Activated T-cell treated with anti-CD3 and anti-CD28 coated beads for 1 hour (primary cell): ENCODE results near the gene PLSCR4.
"Not testable (repeated sequence)": the region's sequence is repeated elsewhere in the genome, so short reads cannot be mapped to it uniquely, and the experiment has no call there.

ENCODE experiments used
- DNase-seq: peaks from one replicate; pipeline ENCODE4 v3.0.0-alpha.2; 2020; ENCODE audit warnings: low read depth

The PLSCR4 gene, protein sequence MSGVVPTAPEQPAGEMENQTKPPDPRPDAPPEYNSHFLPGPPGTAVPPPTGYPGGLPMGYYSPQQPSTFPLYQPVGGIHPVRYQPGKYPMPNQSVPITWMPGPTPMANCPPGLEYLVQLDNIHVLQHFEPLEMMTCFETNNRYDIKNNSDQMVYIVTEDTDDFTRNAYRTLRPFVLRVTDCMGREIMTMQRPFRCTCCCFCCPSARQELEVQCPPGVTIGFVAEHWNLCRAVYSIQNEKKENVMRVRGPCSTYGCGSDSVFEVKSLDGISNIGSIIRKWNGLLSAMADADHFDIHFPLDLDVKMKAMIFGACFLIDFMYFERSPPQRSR

DNA sequence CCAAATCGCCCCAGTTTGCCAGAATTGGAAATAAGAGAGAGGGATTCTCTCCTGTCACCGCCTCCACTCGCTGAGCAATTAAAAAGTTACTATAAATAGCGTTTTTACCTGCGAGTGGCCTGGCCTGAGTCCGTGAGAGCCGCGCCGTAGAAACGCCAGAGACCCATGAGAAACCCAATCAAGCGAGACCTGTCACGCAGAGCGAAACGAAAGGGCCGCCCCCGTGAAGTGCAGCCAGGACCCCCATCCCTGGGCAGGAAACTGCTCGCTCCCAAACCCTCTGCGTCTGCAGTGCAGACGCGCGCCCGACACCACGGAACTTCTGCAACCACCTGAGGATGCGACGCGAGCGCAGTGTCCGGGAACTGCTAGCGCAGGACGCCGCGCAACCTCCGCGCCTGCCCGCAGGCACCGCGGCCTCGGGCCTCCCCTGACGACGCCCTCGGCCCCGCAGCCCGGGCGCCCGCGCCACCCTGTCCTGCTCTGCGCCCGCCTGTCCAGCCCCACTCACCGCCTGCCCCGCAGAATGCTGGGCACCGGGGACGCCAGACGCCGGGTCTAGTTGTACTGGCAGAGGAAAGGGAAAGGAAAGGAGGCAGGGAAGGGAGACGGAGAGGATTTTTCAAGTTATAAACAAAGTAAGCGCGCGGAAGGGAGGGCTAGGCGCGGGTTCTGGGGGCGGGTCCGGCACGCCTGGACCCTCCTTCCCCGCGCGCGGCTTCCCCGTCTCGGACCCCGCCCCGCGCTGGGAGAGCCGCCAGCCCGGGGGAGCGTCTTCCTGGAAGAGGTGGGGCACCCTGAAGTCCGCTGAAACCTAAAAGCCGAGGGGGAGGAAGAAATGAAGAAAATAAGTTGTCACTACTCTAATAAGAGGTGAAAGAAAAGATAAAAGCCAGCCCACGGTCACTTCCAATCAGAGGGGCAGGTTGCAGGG, at the start of gene PLSCR4:
PLSCR4 (minus strand) TSS at position 657 of the 934 bp plus-strand sequence. CDS start 29,034 bp downstream, outside the sequence.
- DNase-seq = no peak

DNA sequence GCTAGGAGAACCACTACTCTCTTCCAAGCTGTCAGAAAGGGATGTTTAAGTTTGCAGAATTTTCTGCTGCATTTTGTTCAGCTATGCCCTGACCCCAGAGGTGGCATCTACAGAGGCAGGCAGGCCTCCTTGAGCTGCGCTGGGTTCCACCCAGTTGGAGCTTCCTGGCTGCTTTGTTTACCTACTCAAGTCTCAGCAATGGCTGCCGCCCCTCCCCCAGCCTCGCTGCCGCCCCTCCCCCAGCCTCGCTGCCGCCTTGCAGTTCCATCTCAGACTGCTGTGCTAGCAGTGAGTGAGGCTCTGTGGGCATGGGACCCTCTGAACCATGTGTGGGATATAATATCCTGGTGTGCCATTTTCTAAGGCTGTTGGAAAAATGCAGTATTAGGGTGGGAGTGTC, 42.5 kb upstream of the PLSCR4 start:
- not testable (repeated sequence) for DNase-seq

DNA sequence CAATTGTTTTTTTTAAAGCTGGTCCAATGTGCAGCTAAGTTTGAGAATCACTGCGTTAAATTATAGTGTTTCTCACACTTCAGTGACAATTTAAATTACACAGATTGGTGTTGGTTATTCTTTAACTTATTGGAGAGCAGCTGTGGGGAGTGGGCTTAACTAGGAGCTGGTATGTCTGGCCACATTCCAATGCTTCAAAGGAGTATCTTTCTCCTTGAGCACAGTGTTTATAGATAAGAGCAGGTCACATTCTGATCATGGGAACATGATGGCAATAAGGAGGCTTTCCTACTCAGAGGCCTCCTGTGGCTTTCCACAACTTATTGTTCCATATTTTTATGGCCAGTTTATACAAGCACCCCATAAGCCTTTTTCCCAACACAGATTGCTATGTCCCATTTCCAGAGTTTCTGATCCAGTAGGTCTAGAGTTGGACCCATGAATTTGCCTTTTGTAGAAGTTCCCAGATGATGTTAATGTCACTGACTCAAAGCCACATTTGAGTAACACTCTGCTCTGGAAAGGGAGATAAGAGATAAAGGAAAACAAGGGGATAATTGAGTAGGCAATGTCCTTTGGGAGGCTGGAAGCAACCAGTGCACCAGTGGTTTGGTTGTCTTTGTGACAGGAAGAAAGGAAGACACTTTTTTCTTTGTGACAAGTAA, 33.0 kb upstream of the PLSCR4 start:
- no peak for DNase-seq

DNA sequence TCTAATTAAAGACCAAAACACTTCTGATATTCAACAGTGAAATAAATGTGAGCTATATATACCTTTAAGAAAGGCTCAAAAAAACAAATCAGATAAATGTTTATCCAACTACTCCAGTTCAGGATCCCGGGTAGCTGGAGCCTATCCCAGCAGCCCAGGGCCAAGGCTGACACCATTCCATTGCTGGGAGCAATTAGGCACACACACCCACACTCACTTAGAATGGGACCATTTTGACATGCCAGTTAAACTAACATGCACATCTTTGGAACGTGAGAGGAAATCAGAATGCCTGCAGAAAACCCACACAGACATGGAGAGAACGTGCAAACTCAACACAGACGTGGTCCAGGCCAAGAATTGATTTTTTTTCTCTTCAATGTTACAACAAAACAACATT, 30.0 kb upstream of the PLSCR4 start:
- no peak for DNase-seq

DNA sequence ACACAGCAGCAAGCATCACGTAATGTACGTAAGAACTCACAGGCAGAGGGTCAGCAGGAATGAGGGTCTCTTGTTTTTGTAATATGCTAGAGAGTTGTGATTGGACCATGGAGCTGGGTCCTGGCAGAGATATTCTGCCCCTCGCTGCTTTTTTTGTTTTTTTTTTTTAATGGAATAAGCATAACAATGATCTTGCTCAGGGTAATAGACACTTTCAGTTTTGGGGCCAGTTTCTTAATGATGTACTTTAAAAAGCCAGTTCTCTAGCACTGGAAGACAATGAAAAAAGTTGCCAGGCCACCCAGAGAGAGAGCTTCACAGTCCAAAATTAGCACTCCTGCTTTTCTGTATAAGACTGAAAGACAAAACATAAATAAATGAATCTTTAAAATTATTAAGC, 29.0 kb upstream of the PLSCR4 start:
- no peak for DNase-seq

DNA sequence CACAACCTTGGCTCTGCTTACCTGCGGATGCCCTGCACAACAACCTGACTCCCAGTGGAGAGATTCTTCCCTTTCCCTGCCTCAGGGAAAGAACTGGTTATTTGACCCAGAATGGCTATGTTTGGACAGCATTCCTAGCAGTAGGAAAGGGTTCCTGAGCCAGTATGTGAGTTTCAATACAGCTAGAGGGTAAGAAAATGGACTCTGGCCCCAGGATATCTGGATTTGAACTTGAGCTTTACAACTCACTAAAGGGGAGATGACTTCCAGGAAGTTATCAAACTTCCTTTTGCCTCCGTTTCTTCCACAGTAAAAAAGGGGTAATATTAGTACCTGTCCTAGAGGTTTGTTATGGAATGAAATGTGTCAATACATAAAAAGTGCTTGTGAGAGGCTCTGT, 28.1 kb upstream of the PLSCR4 start:
- no peak for DNase-seq

DNA sequence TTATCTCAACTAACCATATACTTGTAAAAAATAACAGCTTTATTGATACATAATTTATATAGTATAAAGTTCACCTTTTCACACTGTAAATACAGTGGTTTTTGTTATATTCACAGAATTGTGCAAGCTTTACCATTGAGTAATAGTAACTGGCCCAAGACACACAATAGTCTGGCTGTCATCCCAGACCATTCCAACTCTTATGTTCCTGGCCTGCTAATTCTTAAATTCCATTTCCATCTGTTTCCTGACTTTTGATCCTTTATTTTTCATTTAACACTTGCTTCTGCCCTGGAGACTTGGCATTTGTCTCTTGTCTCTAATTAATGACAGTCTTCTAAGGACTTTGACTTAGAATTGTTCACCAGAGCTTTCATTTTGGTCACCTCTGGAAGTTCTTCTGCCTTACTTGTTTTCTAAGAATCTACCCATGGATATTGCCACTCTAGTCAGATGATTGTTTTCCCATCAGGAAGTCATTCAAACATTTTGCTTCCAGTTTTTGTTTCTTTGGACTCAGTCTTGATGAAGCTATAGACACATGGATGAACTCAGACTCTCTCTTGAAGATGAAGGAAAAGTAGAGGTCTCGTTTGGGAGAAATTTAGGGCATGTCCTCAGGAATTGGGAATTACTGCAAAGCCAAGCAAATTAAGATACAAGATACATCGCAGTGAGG, 27.2 kb upstream of the PLSCR4 start:
- DNase-seq = no peak

DNA sequence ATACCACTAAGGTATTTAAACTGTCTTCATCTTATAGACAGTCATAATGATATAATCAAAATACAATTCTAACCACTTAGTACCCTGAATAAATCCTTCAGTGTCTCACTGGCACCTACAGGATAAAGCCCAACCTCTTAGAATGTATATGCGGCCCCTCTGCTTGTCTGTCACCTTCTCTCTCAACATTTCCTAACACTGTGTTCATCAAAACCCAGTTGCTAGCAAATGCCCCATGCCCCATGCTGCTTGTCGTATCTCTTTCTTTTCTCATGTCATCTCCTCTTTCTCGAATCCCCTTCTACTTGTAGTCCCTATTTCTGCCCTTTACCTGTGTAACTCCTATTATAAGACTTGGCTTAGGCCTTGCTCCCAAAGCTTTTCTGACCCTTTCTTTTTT, 24.6 kb upstream of the PLSCR4 start:
- no peak for DNase-seq

DNA sequence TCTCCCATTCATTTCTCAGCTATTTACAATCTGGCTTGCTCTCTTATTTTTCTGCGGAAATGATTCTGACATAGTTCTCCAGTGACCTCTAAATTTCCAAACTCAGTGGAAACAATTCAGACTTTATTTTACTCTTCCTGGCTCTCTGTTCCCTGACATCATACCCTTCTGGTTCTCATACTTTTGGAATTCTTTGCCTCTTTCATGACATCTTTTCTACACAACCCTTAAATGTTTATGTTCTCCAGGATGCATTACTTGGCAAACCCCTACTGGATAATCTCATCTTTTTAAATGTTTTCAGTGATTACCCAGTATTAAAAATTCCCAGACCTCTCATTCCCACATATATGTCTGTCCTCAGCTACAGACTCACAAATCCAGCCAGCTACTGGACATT, 23.9 kb upstream of the PLSCR4 start:
- DNase-seq = no peak

DNA sequence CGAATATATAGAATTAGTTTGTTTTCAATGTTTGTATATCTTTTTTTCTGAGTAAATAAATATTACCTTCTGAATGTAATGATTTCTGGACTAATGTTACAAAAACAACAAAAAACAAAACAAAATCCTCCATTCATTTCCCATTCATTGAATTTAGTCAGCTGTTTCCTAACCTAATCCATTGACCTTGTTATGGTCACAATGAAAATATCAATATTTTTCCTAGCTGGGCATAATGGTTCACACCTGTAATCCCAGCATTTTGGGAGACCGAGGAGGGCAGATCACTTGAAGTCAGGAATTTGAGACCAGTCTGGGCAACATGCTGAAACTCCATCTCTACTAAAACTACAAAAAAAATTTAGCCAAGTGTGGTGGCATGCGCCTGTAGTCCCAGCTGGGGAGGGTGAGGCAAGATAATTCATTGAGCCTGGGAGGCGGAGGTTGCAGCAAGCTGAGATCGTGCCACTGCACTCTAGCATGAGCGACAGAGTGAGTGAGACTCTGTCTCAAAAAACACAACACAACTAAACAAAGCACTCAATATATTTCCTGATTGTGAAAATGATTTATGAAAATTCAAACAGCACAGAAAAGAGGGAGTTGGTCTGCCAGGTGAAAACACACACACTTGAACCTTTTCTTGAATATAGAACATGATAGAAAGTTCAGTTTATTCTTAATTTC, 23.0 kb upstream of the PLSCR4 start:
- DNase-seq = no peak

DNA sequence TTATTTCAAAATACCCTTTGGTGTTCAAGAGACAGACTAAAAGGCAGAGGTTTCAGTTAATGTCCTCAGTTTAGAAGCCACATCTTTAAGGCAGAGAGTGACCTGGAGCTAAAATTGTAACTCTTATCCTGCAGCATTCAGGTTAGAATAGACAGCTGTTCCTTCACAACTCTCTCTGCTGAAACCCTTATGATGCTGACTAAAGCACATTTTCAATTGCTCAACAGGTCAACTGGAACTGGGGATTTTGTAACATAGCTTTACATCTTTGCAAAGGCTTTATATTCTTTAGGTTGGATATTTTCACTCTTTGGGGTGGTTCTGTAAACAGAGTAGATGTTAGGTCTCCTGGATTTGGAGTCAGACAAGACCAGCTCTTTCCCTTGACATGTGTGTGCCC, 20.3 kb upstream of the PLSCR4 start:
- no peak for DNase-seq

DNA sequence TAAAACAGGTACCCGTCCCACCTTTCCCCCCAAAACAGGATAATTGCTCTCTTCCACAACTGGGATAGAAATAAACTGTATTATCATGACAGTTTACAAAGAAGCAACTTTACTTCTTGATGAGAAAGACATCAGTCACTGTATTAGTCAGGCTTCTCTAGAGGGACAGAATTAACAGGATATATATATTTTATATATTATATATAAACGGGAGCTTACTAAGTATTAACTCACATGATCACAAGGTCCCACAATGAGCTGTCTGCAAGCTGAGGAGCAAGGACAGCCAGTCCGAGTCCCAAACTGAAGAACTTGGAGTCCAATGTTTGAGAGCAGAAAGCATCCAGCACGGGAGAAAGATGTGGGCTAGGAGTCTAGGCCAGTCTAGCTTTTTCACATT, 18.4 kb upstream of the PLSCR4 start:
- DNase-seq = no peak

DNA sequence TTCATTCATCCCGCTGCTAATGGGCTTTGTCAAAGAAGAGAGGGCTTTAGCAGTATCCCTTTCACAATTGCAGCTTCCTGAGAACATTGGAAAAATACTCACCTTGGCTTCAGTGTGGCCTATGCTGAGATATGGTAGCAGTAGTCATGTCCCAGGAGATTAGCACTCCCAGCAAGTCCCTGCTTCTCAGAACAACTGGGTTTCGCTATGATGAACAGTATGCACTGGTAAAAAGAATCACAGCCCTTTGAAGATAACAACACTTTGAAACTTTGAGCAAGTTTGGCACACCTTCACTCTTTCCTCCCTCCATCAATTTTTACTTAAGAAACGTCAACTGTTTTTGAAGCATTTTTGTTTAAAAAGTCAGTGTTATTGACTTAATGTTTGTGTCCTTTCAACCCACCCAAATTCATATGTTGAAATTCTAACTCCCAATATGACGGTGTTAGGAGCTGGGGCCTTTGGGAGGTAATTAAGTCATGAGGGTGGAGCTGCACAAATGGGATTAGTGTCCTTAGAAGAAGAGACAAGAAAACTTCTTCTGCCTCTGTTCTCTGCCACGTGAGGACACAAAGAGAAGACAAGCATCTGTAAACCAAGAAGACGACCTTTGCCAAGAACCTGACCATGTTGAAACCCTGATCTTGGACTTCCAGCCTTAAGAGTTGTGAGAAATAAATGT, 17.8 kb upstream of the PLSCR4 start:
- no peak for DNase-seq

DNA sequence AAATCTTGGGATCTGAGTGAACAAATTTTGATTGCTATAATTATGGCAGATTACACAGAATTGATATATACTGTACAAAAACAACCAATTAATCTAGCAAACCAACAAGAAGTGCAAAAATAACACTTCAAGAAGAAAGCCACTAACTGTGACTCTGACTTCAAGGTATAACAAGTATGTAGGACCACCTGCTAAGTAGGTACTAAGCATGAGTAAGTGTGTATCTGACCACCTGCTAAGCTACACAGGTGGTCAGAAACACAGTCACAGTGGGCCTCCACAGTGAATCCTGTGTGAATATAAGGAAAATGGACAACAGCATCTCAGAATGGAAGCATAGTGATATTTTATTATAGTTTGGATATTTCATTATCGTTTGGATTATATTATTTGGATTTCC, 14.8 kb upstream of the PLSCR4 start:
- no peak for DNase-seq

DNA sequence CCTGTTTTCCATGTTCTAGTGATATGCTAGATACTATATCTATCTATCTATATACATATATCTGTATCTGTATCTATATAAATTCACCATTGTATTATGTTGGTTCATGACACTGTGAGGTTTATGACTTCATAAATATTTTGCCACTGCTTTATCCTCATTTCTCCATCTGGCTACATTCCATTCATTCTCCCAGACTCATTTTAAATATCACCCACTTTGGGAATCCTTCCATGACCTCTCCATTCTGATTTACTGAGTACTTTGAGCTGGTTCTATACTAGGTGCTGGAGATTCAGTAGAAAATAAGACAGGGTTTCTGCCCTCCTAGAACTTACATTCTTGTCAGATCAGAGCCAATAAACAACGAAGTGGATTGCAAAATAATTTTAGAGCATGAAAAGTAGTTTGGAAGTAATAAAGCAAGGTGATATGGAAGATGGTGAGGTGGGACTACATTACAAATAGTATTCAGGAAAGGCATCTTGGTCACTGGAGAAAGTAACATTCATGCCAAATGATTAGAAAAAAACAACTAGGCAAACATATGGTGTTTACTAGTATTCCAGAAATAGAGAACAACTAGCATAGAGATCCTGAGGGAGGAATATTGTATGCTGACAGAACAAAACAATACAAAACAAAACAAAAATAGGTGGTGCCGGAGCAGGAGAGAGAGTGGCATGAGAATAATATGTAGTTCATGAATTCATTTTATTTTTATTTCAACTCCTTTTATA, 11.6 kb upstream of the PLSCR4 start:
- no peak for DNase-seq

DNA sequence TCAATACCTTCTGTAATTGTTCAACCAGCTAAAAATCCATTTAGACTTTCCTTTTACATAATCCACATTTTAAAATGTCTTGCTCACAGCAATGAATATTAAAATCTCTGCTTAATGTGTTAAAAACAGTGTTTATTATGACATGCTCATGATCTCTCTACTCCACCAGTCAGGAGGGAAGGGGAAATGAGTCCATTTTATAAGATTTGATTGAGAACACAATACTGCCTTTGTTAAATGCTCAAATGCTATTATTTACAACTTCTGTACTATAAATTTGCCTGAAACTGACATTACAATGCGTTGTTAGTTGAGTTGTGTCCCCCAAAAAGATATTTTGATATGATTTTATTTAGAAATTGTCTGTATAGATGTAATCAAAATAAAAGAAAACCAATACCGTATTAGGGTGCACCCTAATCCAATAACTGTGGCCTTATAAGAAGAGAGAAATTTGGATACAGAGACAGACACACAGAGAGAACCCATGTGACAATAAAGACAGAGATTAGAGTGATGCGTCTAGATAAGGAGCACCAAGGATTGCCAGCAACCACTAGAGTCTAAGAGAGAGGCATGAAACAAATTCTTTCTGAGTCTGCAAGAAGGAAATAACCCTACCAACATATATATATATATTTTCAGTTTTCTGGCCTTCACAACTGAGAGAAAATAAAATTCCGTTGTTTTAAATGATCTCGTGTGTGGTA, 9.1 kb upstream of the PLSCR4 start:
- DNase-seq = no peak

DNA sequence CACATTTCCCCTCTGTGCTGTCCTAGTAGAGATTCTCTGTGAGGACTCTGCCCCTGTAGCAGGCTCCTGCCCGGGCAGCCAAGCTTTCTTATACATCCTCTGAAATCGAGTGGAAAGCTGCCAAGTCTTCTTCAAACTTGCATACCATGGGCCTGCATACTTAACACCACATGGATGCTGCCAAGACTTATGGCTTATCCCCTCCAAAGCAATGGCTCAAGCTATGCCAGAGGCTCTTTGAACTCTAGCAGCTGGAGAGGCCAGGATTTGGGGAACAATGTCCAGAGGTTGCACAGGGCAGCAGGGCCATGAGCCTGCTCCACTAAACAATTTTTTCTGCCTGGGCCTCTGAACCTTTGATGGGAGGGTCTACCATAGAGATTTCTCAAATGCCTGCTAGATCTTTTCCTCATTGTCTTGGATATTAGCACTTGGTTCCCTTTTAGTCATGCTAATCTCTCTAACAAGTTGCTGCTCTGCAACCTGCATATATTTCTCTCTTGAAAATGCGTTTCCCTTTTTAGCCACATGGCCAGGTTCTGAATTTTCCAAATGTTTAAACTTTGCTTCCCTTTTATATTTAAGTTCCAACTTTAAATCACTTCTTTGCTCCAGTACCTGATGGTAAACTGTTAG, 6.1 kb upstream of the PLSCR4 start:
- DNase-seq = no peak

DNA sequence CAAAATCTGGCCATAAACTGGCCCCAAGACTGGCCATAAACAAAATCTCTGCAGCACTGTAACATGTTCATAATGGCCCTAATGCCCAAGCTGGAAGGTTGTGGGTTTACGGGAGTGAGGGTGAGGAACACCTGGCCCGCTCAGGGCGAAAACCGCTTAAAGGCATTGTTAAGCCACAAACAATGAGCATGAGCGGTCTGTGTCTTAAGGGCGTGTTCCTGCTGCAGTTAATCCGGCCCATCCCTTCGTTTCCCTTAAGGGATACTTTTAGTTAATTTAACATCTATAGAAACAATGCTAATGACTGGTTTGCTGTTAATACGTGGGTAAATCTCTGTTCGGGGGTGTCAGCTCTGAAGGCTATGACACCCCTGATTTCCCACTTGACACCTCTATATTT, 1.5 kb upstream of the PLSCR4 start:
- DNase-seq = not testable (repeated sequence)

DNA sequence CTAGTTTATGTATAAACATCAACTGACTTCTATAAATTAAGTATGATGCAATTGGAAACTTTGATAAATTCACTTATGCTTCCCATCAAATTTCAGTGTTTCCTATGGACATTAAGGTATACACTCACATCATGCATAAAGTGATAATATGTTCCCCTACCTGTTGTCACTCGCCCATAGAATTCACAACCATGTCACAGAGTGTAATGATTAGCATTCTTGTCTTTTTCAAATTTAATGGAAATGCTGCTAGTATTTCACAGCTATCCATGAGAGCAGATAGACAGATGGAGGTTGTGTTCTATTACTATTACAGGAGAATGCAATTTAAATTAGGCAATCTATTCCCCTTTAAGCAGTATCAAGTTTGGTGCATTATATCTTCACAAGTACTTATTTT, 984 bp downstream of the PLSCR4 start:
- no peak for DNase-seq
